ENCODE results near the gene TERC. TPM values are rescaled to one million over a fixed set of nuclear protein-coding genes. Genes with fewer than 3 reads are reported as not detected.
A peak's percentile ranks its signal among the peaks of the same experiment; 100 is the strongest.

Gene TERC
- polyA plus RNA-seq, 1 experiment = not detected

DNA sequence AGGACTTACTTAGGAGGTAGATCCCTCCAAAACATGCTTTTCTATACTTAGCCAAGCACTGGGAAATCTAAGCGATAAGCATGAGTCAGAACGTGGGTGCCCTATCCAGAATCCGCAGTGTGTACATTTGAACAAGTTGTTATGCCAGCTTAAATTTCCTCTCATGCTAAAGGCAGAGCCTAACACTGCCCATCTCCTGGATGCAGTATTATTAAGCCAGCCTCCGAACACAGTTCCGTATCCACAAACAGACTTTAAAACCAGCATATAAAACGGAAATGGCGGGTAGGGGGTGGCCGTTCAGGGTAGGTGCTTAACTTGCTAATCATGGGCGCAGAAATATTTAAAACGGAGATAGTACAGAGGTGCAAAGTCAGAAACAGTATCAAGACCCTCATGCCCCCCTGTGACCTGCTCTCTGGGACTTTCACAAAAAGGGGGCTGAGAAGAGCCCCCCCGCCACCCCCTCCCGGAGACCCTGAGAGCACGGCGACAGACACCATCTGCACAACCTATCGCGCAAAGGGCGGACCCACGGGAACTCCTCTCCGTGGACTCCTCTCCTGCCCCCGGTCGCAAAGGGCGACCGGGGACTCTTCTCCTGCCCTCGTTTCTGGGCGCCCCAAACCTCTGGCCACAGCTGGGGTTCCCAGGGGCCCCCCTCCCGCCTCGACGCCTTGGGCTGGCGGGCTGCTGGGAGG, 46.9 kb upstream of the TERC start:
- H3K4me3 ChIP-seq (ENCODE audit: low read depth, low read length) = peak overlapping the region; percentile 60
- ChIA-PET POLR2A (interaction anchor here (0.5 to 1.4 kb wide), 5 partner anchors 38 to 180 kb away, joined by 3 to 7 read pairs (median 4); partner anchors contain the start of genes ACTRT3 and SEC62), CTCF (interaction anchor here (0.5 kb wide), 1 partner anchor 10 kb away, joined by 3 read pairs; no protein-coding TSS in a partner anchor)
- no peaks in the 10 kb centered on the region; the same call in 1 of the 2 replicates for H3K9me3 ChIP-seq (ENCODE audit: control insufficient read depth, insufficient read depth, low read length)
- peak overlapping the region; percentile 68 for H3K27ac ChIP-seq (ENCODE audit: low read depth, low read length)
- no peaks in the 10 kb centered on the region for H3K27me3 ChIP-seq (ENCODE audit: control insufficient read depth, insufficient read depth, low read length)
- TF ChIP-seq, protein P1, sequence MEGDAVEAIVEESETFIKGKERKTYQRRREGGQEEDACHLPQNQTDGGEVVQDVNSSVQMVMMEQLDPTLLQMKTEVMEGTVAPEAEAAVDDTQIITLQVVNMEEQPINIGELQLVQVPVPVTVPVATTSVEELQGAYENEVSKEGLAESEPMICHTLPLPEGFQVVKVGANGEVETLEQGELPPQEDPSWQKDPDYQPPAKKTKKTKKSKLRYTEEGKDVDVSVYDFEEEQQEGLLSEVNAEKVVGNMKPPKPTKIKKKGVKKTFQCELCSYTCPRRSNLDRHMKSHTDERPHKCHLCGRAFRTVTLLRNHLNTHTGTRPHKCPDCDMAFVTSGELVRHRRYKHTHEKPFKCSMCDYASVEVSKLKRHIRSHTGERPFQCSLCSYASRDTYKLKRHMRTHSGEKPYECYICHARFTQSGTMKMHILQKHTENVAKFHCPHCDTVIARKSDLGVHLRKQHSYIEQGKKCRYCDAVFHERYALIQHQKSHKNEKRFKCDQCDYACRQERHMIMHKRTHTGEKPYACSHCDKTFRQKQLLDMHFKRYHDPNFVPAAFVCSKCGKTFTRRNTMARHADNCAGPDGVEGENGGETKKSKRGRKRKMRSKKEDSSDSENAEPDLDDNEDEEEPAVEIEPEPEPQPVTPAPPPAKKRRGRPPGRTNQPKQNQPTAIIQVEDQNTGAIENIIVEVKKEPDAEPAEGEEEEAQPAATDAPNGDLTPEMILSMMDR (IDR thresholded peaks at IDR 0.05; ENCODE audit: low read depth, low read length) = no peak
- peak; percentile 62 for DNase-seq (ENCODE audit: low read depth, low spot score)

DNA sequence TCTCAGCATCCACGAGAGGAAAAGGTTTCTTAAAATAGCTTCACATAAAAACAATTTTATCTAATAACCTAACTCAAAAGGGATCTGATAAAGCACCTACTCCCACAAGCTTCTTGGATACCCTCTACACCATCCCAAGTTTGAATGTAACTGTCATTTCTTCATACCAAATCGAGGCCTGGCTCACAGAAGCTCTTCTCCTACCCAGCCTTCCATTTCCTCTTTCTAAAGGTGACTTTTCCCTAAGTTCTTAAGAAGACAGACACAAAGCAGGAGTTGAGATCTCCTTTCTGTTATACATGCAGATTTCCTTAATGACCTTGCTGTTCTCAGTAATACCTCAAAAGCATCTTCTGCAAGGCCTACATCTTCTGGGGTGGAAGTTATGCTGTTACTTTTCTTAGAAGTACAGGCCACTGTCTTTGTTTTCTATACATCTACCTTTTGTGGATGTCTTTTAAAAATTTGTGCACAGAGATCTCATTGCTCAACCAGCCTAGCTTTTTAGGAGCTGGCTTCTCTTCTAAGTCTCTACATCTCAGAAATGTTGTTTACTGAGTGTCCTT, 44.5 kb upstream of the TERC start:
- Histone ChIP-seq H3K4me3 (ENCODE audit: low read depth, low read length) (no peak overlapping the region), H3K9me3 (ENCODE audit: control insufficient read depth, insufficient read depth, low read length) (no peaks in the 10 kb centered on the region; the same call in 1 of the 2 replicates), H3K27me3 (ENCODE audit: control insufficient read depth, insufficient read depth, low read length) (no peaks in the 10 kb centered on the region), H3K27ac (ENCODE audit: low read depth, low read length) (no peak overlapping the region)
- TF ChIP-seq, protein P1 (IDR thresholded peaks at IDR 0.05; ENCODE audit: low read depth, low read length) = no peak
- CTCF ChIA-PET = interaction anchor here (0.7 kb wide), 1 partner anchor 373 kb away, joined by 5 read pairs; no protein-coding TSS in a partner anchor
- POLR2A ChIA-PET = interaction anchor here (0.7 kb wide), 1 partner anchor 933 kb away, joined by 9 read pairs; no protein-coding TSS in a partner anchor
- no peak for DNase-seq (ENCODE audit: low read depth, low spot score)

DNA sequence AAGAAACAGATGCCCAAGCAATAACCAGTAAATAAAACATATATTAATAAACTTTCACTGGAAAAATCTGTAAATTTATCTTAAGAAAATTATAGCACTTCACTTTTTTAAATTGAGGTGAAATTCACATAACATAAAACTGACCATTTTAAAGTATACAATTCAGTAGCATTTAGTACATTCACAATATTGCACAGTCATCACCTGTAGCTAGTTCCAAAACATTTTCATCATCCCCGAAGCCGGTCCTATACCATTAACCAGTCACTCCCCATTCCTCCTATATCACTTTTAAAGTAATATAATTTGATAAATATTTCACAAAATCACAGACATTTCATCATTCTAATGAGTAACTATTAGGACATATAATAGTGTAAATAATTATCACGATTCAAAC, 39.8 kb upstream of the TERC start:
- DNase-seq (ENCODE audit: low read depth, low spot score) = no peak
- no peak overlapping the region for H3K4me3 ChIP-seq (ENCODE audit: low read depth, low read length)
- no peaks in the 10 kb centered on the region for H3K27me3 ChIP-seq (ENCODE audit: control insufficient read depth, insufficient read depth, low read length)
- ChIA-PET POLR2A (no interaction called here), CTCF (no interaction called here)
- TF ChIP-seq, protein P1 (IDR thresholded peaks at IDR 0.05; ENCODE audit: low read depth, low read length) = no peak
- H3K27ac ChIP-seq (ENCODE audit: low read depth, low read length) = no peak overlapping the region
- H3K9me3 ChIP-seq (ENCODE audit: control insufficient read depth, insufficient read depth, low read length) = no peaks in the 10 kb centered on the region

DNA sequence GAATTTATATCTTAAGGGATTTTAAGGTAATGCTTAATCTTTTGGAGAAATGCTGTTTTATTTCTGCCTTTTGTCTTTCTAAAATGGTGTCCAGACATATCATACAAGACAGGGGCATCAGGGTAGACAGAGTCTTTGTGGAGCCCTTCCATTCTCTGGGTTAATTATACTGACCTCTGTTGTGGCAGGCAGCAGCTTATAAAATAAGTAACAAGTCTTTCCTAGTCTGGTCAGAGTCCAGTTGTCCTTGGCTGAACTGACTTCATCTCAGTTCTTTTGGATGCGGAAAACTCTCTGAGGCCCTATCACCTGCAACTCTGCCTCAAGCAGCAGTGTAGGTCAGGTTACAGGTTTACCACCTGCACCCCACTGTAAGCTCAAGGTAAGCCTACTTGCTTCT, 27.5 kb upstream of the TERC start:
- Histone ChIP-seq H3K27ac (ENCODE audit: low read depth, low read length) (no peak overlapping the region), H3K9me3 (ENCODE audit: control insufficient read depth, insufficient read depth, low read length) (no peaks in the 10 kb centered on the region), H3K4me3 (ENCODE audit: low read depth, low read length) (no peak overlapping the region), H3K27me3 (ENCODE audit: control insufficient read depth, insufficient read depth, low read length) (no peaks in the 10 kb centered on the region)
- no peak for DNase-seq (ENCODE audit: low read depth, low spot score)
- ChIA-PET CTCF (no interaction called here), POLR2A (no interaction called here)
- TF ChIP-seq, protein P1 (IDR thresholded peaks at IDR 0.05; ENCODE audit: low read depth, low read length) = no peak
